ENCODE data around the gene MMS19.
"Not testable (repeated sequence)": the region's sequence is repeated elsewhere in the genome, so short reads cannot be mapped to it uniquely, and the experiment has no call there.

Gene MMS19

GRCh38 chr10:97503406-97503805, 5.2 kb upstream of the MMS19 start:
- DNase-seq (ENCODE audit: low read depth) = no peak

DNA sequence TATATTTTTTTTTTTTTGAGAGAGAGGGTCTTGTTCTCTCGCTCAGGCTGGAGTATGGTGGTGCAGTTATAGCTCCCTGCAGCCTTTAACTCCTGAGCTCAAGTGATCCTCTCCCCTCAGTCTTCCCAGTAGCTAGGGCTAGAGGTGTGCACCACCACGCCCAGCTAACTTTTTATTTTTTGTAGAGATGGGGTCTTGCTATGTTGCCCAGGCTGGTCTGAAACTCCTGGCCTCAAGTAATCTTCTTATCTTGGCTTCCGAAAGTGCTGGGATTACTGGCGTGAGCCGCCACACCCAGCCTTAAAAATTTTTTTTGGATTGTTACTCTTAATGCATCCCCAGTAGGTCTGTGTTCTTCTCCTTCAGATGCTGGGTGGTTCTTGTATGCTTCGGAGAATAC, 4.7 kb upstream of the MMS19 start:
- no peak for DNase-seq (ENCODE audit: low read depth)

- DNase-seq (ENCODE audit: low read depth) = no peak
Observed at GRCh38 chr10:97500297-97500575, 2.0 kb upstream of the MMS19 start.

DNA sequence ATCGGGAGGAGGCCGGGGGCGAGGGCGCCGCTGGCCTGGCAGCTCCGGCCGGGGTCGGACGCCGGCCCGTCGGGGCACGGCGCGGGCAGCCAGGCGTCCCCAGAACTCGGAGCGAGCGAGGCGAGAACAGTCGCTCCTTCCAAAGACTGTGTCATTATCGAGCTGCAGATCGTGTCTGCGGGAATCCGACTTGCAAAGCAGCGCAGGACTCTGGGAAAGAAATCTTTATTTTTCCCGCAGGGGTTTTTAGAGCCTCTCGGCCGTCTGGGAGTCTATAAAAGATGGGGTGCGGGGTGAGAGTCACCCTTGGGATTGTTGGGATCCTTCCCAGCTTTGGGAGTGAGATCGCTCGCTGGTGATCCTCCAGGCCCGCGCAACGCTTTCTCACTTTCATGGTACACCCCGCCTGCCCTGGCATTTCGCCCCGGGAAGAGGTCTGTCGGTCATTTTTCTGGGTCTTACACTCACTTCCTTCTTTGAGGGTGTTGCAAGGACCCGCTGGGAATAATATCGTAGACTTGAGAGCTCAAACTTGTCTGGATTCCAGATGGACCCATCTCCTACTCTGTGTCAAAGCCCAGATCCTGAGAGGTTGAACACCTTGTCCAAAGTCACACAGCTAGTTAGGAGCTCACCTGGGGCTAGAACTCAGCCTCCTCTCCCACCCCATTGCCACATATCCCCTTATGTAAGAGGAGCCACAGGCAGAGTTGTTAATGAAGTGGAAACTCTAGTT, 1.5 kb upstream of the MMS19 start:
- no peak for DNase-seq (ENCODE audit: low read depth)

- no peak for DNase-seq (ENCODE audit: low read depth)
Observed at GRCh38 chr10:97498841-97499560, 779 bp upstream of the MMS19 start, which contains the start of gene UBTD1. TSS of gene UBTD1 (plus strand) at chr10:97498924. CDS start at chr10:97499204, 280 bp downstream.

GRCh38 chr10:97497572-97498075, 598 bp downstream of the MMS19 start:
- DNase-seq (ENCODE audit: low read depth) = no peak

DNA sequence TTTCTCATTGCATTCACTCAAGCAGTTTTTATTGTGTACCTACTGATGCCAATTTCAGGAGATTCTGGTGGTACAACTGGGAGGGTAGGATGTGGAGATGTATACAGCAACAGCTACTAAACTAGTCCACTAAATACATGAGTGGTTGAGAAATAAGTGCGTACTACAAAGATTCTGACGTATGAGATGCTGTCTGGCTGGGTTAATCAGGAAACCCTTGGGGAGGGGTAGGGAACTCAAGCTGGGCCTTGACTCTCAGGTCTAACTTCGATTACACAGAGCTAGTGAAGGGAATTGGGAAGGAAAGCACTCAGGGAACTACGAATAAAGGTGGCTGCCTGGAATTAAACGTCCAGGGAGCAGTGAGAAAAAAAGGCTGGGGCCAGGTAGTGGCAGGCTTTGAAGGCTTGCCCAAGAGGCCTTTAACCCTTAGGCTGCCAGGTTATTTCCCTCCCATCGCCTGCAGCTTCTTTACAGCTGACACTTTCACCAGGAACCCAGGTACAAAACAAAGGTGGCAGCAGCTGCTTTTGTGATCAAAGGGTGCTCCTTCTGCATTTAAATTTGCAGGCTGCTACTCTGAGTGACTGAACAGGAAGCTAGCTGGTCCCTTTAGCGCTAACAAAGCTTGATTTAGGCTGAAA, 3.2 kb downstream of the MMS19 start:
- DNase-seq (ENCODE audit: low read depth) = no peak

DNA sequence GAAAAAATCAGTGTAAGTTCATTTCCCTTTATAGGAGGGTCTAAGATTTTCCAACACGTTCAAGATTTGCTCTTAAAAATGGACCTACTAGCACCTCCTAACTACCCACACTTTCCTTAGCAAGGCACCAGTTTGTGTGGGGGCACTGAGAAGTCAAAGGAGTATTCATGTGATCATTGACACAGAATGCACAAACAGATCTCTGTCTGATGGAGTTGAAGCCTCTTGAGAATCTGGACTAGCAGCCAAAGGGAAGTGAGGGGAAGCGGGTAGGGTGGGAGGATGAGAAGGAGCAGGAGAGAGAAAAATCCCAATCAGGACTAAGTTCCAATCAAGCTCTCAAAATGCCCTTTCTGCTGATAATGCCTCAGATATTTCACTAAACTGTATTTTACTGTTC, 4.1 kb downstream of the MMS19 start:
- DNase-seq (ENCODE audit: low read depth) = no peak

DNA sequence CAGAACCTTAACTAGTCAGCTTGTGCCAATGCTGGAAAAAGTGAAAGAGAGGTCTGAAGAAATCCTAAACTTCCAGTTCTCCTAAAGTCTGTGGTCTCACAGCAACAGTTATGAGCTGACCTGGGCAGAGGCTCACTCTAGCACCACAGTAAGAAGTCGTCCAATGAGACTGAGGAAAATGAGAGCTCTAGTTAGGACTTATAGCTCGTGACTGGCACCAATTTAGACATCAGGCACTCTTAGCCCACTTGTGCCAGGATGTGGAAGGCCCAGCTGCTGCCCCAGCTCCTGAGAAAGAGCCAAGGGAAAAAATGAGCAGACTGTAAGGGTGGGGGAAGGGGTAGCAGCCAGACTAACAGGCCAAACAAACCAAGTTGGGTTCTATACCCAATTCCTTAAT, 7.6 kb downstream of the MMS19 start:
- no peak for DNase-seq (ENCODE audit: low read depth)

- no peak for DNase-seq (ENCODE audit: low read depth)
Observed at GRCh38 chr10:97485647-97486281, 12.5 kb downstream of the MMS19 start.

GRCh38 chr10:97483921-97484320, 14.3 kb downstream of the MMS19 start:
- no peak for DNase-seq (ENCODE audit: low read depth)

GRCh38 chr10:97483506-97483905, 14.7 kb downstream of the MMS19 start:
- no peak for DNase-seq (ENCODE audit: low read depth)

DNA sequence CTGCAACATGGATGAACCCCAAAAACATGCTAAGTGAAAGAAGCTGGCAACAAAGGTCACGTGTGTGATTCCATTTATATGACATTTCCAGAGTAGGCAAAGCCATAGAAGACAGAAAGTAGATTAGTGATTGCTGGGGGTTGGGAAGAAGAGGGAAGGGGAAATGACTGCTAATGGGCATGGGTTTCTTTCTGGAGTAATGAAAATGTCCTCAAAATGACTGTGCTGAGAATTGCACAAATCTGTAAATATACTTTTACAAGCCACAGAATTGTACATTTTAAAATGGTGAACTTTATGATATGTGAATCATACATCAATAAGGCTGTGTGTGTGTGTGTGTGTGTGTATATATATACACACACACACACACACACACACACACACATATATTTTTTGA, 15.8 kb downstream of the MMS19 start:
- DNase-seq (ENCODE audit: low read depth) = no peak

- no peak for DNase-seq (ENCODE audit: low read depth)
Observed at GRCh38 chr10:97481071-97481470, 17.2 kb downstream of the MMS19 start.

- no peak for DNase-seq (ENCODE audit: low read depth)
Observed at GRCh38 chr10:97479939-97480338, 18.3 kb downstream of the MMS19 start.

DNA sequence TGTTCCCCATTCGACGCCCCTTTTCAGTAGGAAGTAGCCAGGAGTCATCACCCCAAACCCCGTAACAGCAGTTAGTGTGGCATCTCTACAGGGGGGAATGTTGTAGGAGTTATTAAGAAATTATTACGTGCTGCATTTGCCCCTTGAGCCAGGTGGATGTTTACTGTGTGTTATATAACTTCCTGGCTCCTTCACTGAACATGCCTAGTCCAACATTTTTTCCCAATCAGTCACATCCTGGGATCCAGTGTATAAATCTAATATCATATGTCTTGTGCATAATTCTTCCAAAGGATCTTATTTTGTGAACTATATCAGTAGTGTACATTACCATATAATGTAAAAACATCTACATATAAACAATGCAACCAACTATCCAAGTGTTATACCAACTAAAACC, 18.8 kb downstream of the MMS19 start:
- DNase-seq (ENCODE audit: low read depth) = not testable (repeated sequence)

- no peak for DNase-seq (ENCODE audit: low read depth)
Observed at GRCh38 chr10:97475936-97476594, 22.2 kb downstream of the MMS19 start.

DNA sequence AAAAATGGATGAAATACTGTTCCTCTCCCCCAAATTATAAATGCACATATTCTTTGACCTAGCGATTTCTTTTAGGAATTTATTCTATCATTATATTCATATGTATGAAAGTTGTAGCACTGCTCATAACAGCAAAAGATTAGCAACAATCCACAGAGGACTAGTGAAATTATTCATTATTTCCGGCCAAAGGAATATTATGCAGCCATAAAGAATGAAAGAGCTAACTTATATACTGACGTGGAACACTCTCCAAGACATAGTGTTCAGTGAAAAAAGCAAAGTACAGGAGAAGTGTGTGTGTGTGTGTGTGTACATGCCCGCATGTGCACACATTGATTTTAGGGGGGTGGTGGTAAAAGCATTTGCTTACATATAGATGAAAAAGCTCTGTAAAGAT, 23.3 kb downstream of the MMS19 start:
- DNase-seq (ENCODE audit: low read depth) = no peak

DNA sequence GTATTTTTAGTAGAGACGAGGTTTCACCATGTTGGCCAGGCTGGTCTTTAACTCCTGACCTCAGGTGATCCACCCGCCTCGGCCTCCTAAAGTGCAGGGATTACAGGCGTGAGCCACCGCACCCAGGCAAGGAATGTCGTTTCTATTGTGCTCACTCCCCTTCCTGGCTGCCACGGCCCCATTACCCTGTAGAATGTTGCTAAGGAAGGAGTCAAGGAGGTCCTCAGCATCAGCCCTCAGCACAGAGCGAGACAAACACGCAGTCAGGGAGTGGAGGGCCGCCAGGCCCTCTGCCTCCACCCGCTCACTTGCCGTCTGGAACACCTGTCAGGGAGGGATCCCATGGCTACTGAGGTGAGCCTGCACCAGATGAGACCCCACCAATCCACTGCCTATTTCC, 29.4 kb downstream of the MMS19 start:
- DNase-seq (ENCODE audit: low read depth) = not testable (repeated sequence)

DNA sequence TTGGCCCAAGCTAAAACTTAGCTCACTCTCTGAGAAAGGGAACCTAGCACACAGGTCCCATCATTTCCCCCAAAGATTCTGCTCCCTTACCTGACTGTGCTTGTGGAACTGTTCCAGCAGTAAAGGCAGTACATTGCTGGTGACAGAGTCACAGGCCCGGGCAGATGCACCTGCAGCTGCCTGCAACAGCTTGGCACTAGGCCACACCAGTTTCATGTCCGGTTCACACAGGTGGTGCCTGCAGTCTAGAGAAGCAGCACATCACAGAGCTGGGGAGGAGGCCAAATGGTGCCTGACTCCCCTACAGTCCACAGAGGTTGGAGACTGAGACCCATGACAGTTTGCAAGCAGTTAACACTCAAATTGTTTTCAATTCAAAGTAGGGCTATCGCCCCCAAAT, 30.1 kb downstream of the MMS19 start:
- DNase-seq (ENCODE audit: low read depth) = no peak

- no peak for DNase-seq (ENCODE audit: low read depth)
Observed at GRCh38 chr10:97466755-97467154, 31.5 kb downstream of the MMS19 start.

GRCh38 chr10:97465982-97466381, 32.2 kb downstream of the MMS19 start:
- DNase-seq (ENCODE audit: low read depth) = no peak
